NCI-H146 treated with DMSO at 0.1 percent for 48 hours (cell line): ENCODE results near the gene GRM8.
"Not testable (repeated sequence)": the region's sequence is repeated elsewhere in the genome, so short reads cannot be mapped to it uniquely, and the experiment has no call there.

Source experiments
- DNase-seq: peaks from one replicate; lab custom pipeline; 2025; ENCODE audit not compliant: unreplicated experiment; lab: John Stamatoyannopoulos, UW

Gene GRM8

GRCh38 chr7:126931581-126931980 lies 321.2 kb downstream of the GRM8 start:
- DNase-seq = no peak

GRCh38 chr7:126930166-126930565 lies 322.6 kb downstream of the GRM8 start:
- DNase-seq = no peak

GRCh38 chr7:126924477-126924876 lies 328.3 kb downstream of the GRM8 start:
- no peak for DNase-seq

- not testable (repeated sequence) for DNase-seq
Observed at GRCh38 chr7:126911627-126912026, 341.1 kb downstream of the GRM8 start.

- not testable (repeated sequence) for DNase-seq
Observed at GRCh38 chr7:126908564-126908963, 344.2 kb downstream of the GRM8 start.

- DNase-seq = not testable (repeated sequence)
Observed at GRCh38 chr7:126907657-126908056, 345.1 kb downstream of the GRM8 start.

- DNase-seq = not testable (repeated sequence)
Observed at GRCh38 chr7:126905255-126905654, 347.5 kb downstream of the GRM8 start.

- not testable (repeated sequence) for DNase-seq
Observed at GRCh38 chr7:126901041-126901765, 351.5 kb downstream of the GRM8 start.

- DNase-seq = peak; percentile 63
Observed at GRCh38 chr7:126887980-126888379, 364.8 kb downstream of the GRM8 start.

GRCh38 chr7:126887560-126887959 lies 365.2 kb downstream of the GRM8 start:
- peak; percentile 34 for DNase-seq

GRCh38 chr7:126882730-126883129 lies 370.0 kb downstream of the GRM8 start:
- peak; percentile 5 for DNase-seq

- not testable (repeated sequence) for DNase-seq
Observed at GRCh38 chr7:126881908-126882307, 370.8 kb downstream of the GRM8 start.

- no peak for DNase-seq
Observed at GRCh38 chr7:126881315-126881714, 371.4 kb downstream of the GRM8 start.

- DNase-seq = not testable (repeated sequence)
Observed at GRCh38 chr7:126876536-126876935, 376.2 kb downstream of the GRM8 start.

GRCh38 chr7:126856691-126857291 lies 395.9 kb downstream of the GRM8 start:
- no peak for DNase-seq

GRCh38 chr7:126845331-126845730 lies 407.4 kb downstream of the GRM8 start:
- no peak for DNase-seq

GRCh38 chr7:126843883-126844282 lies 408.9 kb downstream of the GRM8 start:
- no peak for DNase-seq

GRCh38 chr7:126843336-126843735 lies 409.4 kb downstream of the GRM8 start:
- no peak for DNase-seq

GRCh38 chr7:126842451-126842850 lies 410.3 kb downstream of the GRM8 start:
- no peak for DNase-seq

GRCh38 chr7:126840869-126841268 lies 411.9 kb downstream of the GRM8 start:
- DNase-seq = no peak

- DNase-seq = no peak
Observed at GRCh38 chr7:126839624-126840023, 413.1 kb downstream of the GRM8 start.

- DNase-seq = no peak
Observed at GRCh38 chr7:126838194-126838593, 414.5 kb downstream of the GRM8 start.

- DNase-seq = not testable (repeated sequence)
Observed at GRCh38 chr7:126831241-126831640, 421.5 kb downstream of the GRM8 start.
